ENCODE measurements around the gene STRBP. TPM values are rescaled to one million over a fixed set of nuclear protein-coding genes. Genes with fewer than 3 reads are reported as not detected.
A peak's percentile ranks its signal among the peaks of the same experiment; 100 is the strongest.

STRBP gene
- total and polyA plus RNA-seq, 9 of the 15 experiments (the other 6 are each of a cell fraction or from before 2014, with no cell fraction given), result 27.7 to 84.0 (median 70.2) TPM

DNA sequence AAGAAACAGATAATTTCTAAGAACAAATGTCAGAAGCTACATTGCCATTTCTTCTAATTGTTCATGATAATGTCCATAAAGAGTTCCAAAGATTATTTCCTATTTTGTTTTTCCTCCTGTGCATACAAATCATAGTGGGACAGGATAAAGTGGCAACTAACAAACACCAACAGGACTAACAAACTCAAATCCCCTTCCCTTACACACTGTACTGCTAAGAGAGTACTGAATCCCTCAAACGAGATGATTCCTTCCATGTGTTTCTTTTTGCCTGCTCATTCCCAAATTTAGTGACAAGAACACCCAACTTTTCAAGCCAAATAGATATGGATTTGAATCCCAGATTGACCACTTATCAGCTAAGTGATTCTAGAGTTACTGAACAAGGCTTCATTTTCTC lies 15.2 kb downstream of the STRBP start (continued):
- TF ChIP-seq MXI1 (IDR thresholded peaks at IDR 0.05; ENCODE audit: low read depth, low read length) (no peak), HDGF (IDR thresholded peaks at IDR 0.05) (no peak), ZFPM2 (CRISPR knock-in tag; IDR thresholded peaks at IDR 0.05) (no peak), HMGN3 (IDR thresholded peaks at IDR 0.05; ENCODE audit: borderline replicate concordance, extremely low read depth, insufficient read length, low read depth, low read length) (no peak), EP400 (IDR thresholded peaks at IDR 0.05) (no peak), SP1 (CRISPR knock-in tag; IDR thresholded peaks at IDR 0.05) (no peak)

DNA sequence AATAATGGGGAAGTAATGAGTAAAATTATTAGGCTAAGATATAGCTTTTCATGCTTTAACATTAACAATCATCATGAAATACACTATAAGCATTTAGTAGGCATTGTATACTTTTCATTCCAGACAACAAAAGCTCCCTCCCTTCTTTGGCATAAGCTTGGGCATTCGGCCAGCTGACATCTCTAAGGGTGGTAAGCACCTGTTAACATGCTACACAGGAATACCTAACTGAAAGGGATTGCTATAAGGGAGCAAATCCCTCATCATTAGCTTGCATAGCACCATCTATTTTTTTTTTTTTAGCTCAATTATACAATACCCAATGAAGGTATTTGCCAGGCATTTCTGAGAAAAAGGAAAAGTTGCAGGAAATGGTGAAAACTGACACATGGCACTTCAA lies 16.6 kb downstream of the STRBP start:
- no TSS peak for BruUV-seq (replicated peaks)
- POLR2A ChIA-PET, result interaction anchor here (0.7 to 2.7 kb wide), 5 partner anchors 9 to 17 kb away, joined by 3 to 30 read pairs (median 4); no protein-coding TSS in a partner anchor
- Histone ChIP-seq H3K9me1 (ENCODE audit: control insufficient read depth, insufficient read depth, low read length) (no peaks in the 10 kb centered on the region), H3K4me1 (replicated peaks in 1 of 2; ENCODE audit: control insufficient read depth in 2 of 2, insufficient read depth in 2 of 2, low read length in 2 of 2) (peaks cover 3 to 13% of the 10 kb centered on the region in 2 experiments; a peak in 4 of 5 replicates), H3K9me3 (replicated peaks; ENCODE audit: control insufficient read depth, insufficient read depth, low read depth, low read length) (no peaks in the 10 kb centered on the region), H4K20me1 (replicated peaks; ENCODE audit: control insufficient read depth, insufficient read depth, low read length) (peaks cover 16% of the 10 kb centered on the region), H3K27me3 (ENCODE audit: control insufficient read depth in 2 of 2, insufficient read depth in 2 of 2, low read length in 2 of 2) (no peaks in the 10 kb centered on the region), H3K4me2 (ENCODE audit: insufficient read depth, low read length) (no peak overlapping the region), H3K9ac (ENCODE audit: insufficient read depth in 1 of 2, low read depth in 2 of 2, low read length in 2 of 2) (no peak overlapping the region), H3K79me2 (ENCODE audit: control insufficient read depth, insufficient read depth, low read length) (peaks cover 97% of the 10 kb centered on the region), H2AFZ (ENCODE audit: low read depth, low read length) (no peak overlapping the region), H3K4me3 (no peak overlapping the region), H3K36me3 (ENCODE audit: control insufficient read depth, insufficient read depth, low read length) (0 out of 3 replicates have a peak, but pooled peaks cover 3% of the 10 kb centered on the region), H3K27ac (ENCODE audit: extremely low read depth, low read depth, low read length) (no peak overlapping the region)
- CTCF ChIA-PET (ENCODE audit: low intra/inter-chr PET ratio), result interaction anchor here (0.6 kb wide), 1 partner anchor 69 kb away, joined by 3 read pairs; no protein-coding TSS in a partner anchor
- in situ Hi-C loops (cut with MboI), result no loop called here
- FAIRE-seq (no peak), DNase-seq (ENCODE audit: extremely low read depth in 1 of 4, low spot score in 3 of 4) (no peak), ATAC-seq (no peak)
- intact Hi-C loops (cut with micrococcal nuclease), result no loop called here
- WGBS (ENCODE audit: insufficient coverage, low coverage, missing lambda C conversion rate), result 37% methylated on average over 1 of the region's 1 CpG
- peak; percentile 5; the same call in 1 of the 2 replicates for TF ChIP-seq FOSL1 (tag; conservative IDR thresholded peaks at IDR 0.05)
- TF ChIP-seq NFRKB (IDR thresholded peaks at IDR 0.05; ENCODE audit: low read depth), result no peak

Measured in K562 (cell line).